Adrenal gland (tissue), 12 donors: ENCODE data around the gene GRM8. TPM values are rescaled to one million over a fixed set of nuclear protein-coding genes. Genes with fewer than 3 reads are reported as not detected.
"Not testable (repeated sequence)": the region's sequence is repeated elsewhere in the genome, so short reads cannot be mapped to it uniquely, and the experiment has no call there.

ENCODE experiments used
- DNase-seq, 7 donors: peaks; one replicate each; pipeline ENCODE4 v3.0.0-alpha.2; 2019 to 2020
- H3K27ac ChIP-seq, 5 donors: fragments of 200-600 bp; sonication (generic) in 4 of 5; 1 replicate in 3 of 5; 2 replicates in 2 of 5; pipeline versions ENCODE4 v1.5.1 to v1.8.0; 2016 to 2020; ENCODE audit warnings: mild to moderate bottlenecking in 1 of 5
- H3K27me3 ChIP-seq: fragments of 200-600 bp; 2 replicates; pipeline ENCODE4 v1.8.0; 2021
- H3K36me3 ChIP-seq, 2 donors: fragments of 200-600 bp; replicated peaks in 1 of 2; 1 replicate in 1 of 2; 2 replicates in 1 of 2; pipeline versions ENCODE4 v1.5.1 to v1.8.0; 2018 to 2022
- H3K4me1 ChIP-seq, 2 donors: fragments of 200-600 bp; replicated peaks in 1 of 2; 1 replicate in 1 of 2; 2 replicates in 1 of 2; pipeline versions ENCODE4 v1.5.1 to v1.8.0; 2018 to 2021
- H3K4me3 ChIP-seq, 4 donors: fragments of 200-600 bp; sonication (generic) in 3 of 4; one replicate each; pipeline ENCODE4 v1.5.1; 2016 to 2018
- H3K9me3 ChIP-seq, 3 donors: fragments of 200-600 bp; sonication (generic) in 1 of 3; replicated peaks in 1 of 3; 1 replicate in 2 of 3; 2 replicates in 1 of 3; pipeline versions ENCODE4 v1.5.1 to v1.8.0; 2016 to 2021
- CTCF ChIP-seq, 6 experiments: fragments of 450-650 bp in 4 of 6; fragments of 200-600 bp in 2 of 6; sonication (generic) in 1 of 6; IDR thresholded peaks; 1 replicate in 5 of 6; 2 replicates in 1 of 6; pipeline versions ENCODE4 v1.5.1 to v1.8.0; 2016 to 2021; ENCODE audit warnings: antibody characterized with exemption in 6 of 6, mild to moderate bottlenecking in 2 of 6, moderate library complexity in 1 of 6
- POLR2A ChIP-seq, 2 donors: fragments of 450-650 bp; IDR thresholded peaks; one replicate each; pipeline ENCODE4 v1.6.1; 2017; ENCODE audit warnings: antibody characterized with exemption in 2 of 2, mild to moderate bottlenecking in 2 of 2, moderate library complexity in 1 of 2
- WGBS, 4 donors: extraction: QIAGEN DNeasy Blood & Tissue Kit in 2 of 4; methylation state at CpG; one replicate each; pipeline versions ENCODE4 v1.1.5 to v1.1.7; 2013 to 2017; 5-methylcytosine and 5-hydroxymethylcytosine counted together
- intact Hi-C, 2 donors: fragments of 100-400 bp; cut with DNase I; formaldehyde crosslinking; loops; one replicate each; pipeline versions ENCODE4 v1.14.1 to v1.15.0; 2022 to 2023
- polyA plus RNA-seq, 3 donors: library from polyadenylated mRNA; stranded (reverse); fragments of 200-250 nt in 2 of 3; fragments of 350-450 nt in 1 of 3; fragmentation: Illumina TruSeq in 1 of 3; extraction: RNeasy Lipid Tissue Mini Kit (QIAGEN cat#74804) in 1 of 3; gene quantifications; one replicate each; pipeline ENCODE4 v1.2.3, GENCODE V29; 2013 to 2014
- total RNA-seq, 9 donors: library from RNA; depleted of rRNA in 4 of 9; stranded (reverse); fragments of >200 nt in 4 of 9; fragments of 120-200 nt in 1 of 9; fragmentation: NEBNext Ultra II Directional in 1 of 9; extraction: Animal tissue kit (Norgen Biotek cat#: 25700) in 1 of 9; gene quantifications; one replicate each; pipeline versions ENCODE4 v1.1.0 to v1.2.4, GENCODE V29; 2013 to 2023
- donor health status: healthy with polysubstance abuse.
- donor health status: Bipolar disorder and iron deficiency.
- donor health status: DM: yes; HTN: yes; CAD: no.
- donor health status: DM: no; HTN: no; CAD: no.
- donor health status: DM: no; HTN: no; CAD: no.
- donor health status: DM: yes; HTN: yes; CAD: no.

GRM8 gene
- total and polyA plus RNA-seq, 12 donors = 0.10 to 2.5 (median 0.92) TPM; not detected in 5

DNA sequence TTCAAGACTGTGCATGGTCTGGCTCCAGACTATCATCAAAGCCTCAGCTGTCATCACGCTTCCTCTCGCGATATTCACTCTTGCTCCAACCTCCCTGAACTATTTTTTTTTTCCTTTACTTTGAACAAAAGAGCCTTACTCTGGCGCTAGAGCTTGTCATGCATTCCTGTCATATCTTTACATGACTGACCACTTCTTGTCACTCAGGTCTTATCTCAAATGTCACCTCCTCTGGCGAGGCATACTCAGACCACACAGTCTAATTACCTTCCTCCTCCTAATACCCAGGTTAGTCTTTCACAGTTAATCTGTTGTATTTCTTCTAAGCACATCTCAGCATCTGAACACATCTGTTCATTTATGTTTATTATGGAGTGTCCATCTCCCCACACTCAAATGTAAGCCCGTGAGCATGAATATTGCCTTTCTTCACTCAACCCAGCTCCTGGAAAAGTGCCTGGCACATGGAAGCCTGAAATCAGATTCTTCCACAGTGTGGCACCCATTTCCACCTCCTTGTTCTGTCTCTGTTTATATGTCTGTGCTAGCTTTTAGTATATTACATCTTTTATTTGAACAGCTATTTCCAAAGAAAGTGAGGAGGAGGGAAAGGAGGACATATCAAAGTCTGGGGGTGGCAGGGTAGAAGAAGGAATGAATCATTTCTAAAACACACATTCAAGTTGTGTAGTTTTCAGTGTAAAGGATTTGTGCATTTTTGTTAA is 351.5 kb downstream of the GRM8 start:
- not testable (repeated sequence) for H3K4me3 ChIP-seq, DNase-seq, H3K36me3 ChIP-seq, H3K27me3 ChIP-seq, H3K9me3 ChIP-seq, H3K4me1 ChIP-seq, H3K27ac ChIP-seq
- 57 to 72% (median 62%) methylated on average over 6 of the region's 6 CpGs for WGBS, 4 donors
- intact Hi-C loops = loop anchor here in 1 of 2 donors (5.0 kb wide), 1 partner anchor 99 kb away; no protein-coding TSS in a partner anchor

GRCh38 chr7:126887980-126888379 is 364.8 kb downstream of the GRM8 start:
- H3K4me3 ChIP-seq, H3K9me3 ChIP-seq, DNase-seq, H3K36me3 ChIP-seq, H3K4me1 ChIP-seq, intact Hi-C loops, H3K27me3 ChIP-seq, H3K27ac ChIP-seq: not testable (repeated sequence)
- 50 to 92% (median 79%) methylated on average over 1 of the region's 1 CpG for WGBS, 4 donors

GRCh38 chr7:126887560-126887959 is 365.2 kb downstream of the GRM8 start:
- DNase-seq, H3K4me3 ChIP-seq, H3K36me3 ChIP-seq, H3K9me3 ChIP-seq, H3K4me1 ChIP-seq, intact Hi-C loops, H3K27ac ChIP-seq, H3K27me3 ChIP-seq: not testable (repeated sequence)
- WGBS, 4 donors = 33 to 51% (median 35%) methylated on average over 4 of the region's 4 CpGs

DNA sequence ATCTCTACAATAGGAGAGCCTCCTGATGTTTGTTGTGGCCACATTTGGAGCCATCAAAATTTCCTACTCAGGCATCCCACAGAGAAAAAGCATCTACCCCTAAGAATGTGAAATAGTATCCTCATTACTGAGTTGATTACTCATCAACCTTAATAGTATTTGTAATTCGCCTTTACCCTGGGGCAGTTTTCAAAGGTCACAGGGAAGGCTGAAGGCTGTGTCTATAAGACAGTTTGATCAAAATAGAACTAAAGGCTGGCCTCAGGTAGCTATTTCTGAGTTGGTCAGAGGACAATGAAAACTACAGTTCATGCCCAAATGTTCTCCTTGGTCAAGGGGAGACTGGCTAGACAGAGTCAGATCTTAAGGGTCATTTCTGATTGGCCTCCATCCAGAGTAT is 370.0 kb downstream of the GRM8 start:
- H3K27me3 ChIP-seq, H3K9me3 ChIP-seq, H3K4me1 ChIP-seq, intact Hi-C loops, DNase-seq, H3K4me3 ChIP-seq, H3K27ac ChIP-seq, H3K36me3 ChIP-seq: not testable (repeated sequence)
- 48 to 83% (median 53%) methylated on average over 1 of the region's 1 CpG for WGBS, 4 donors

DNA sequence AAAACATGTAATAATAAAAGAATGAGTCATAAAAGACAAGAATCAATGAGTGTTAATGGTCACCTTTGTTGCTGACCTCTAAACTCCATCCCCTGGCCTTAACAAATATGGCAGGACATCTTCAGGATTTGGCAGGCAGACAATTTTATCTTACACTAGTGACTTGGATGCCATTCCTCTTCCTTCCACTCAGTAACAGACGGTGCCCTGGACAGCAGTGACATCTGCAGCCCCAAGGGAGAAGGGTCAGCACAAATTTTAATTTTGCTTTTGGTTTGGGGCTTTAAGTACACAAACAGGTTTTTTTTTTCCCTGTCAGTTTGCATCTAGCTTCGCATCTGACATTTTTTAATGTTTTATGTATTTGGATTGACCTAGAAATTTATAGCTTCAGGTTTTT is 370.8 kb downstream of the GRM8 start:
- H3K36me3 ChIP-seq, H3K4me3 ChIP-seq, H3K4me1 ChIP-seq, H3K9me3 ChIP-seq, intact Hi-C loops, H3K27me3 ChIP-seq, DNase-seq, H3K27ac ChIP-seq: not testable (repeated sequence)
- 42 to 63% (median 47%) methylated on average over 2 of the region's 2 CpGs for WGBS, 4 donors

DNA sequence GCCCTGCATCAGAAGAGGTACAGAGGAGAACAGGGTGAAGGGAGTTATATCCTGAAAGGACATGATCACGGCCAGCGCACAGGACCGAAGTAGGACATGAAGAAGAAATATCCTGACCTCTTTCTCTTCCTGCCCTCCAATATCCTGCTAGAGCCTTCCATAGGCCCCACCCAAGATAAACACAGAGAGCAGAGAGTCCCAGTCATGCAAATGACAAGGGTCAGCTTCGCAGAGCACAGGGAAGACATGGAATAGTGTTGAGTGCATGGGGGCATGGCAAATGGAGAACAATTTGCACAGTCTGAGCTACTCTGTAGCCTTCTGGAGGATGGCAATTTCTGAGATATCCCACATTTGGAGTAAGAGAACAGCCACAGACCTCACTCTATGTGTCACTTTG is 371.4 kb downstream of the GRM8 start:
- intact Hi-C loops = no loop called here
- DNase-seq = no peak
- TF ChIP-seq POLR2A (IDR thresholded peaks at IDR 0.05) (no peak), CTCF (IDR thresholded peaks at IDR 0.05) (no peak)
- Histone ChIP-seq H3K4me1 (no peaks in the 10 kb centered on the region), H3K27me3 (no peaks in the 10 kb centered on the region), H3K4me3 (no peak overlapping the region), H3K36me3 (no peaks in the 10 kb centered on the region), H3K27ac (no peak overlapping the region), H3K9me3 (no peaks in the 10 kb centered on the region)
- WGBS, 4 donors = 66 to 88% (median 85%) methylated on average over 4 of the region's 4 CpGs

- DNase-seq, intact Hi-C loops, H3K9me3 ChIP-seq, H3K4me3 ChIP-seq, H3K4me1 ChIP-seq, H3K27ac ChIP-seq, H3K27me3 ChIP-seq, H3K36me3 ChIP-seq: not testable (repeated sequence)
- 52 to 64% (median 56%) methylated on average over 3 of the region's 3 CpGs for WGBS, 4 donors
Measured at GRCh38 chr7:126876536-126876935, 376.2 kb downstream of the GRM8 start.
